ENCODE results near the gene KPNA3. TPM values are rescaled to one million over a fixed set of nuclear protein-coding genes. Genes with fewer than 3 reads are reported as not detected.

KPNA3 gene
- total RNA-seq, 2 donors from 2014 or later = 28.9 to 31.3 TPM

Other genes with a start within 250 kb of the KPNA3 start
- 1 to 10 TPM; 6.2 to 7.5 TPM for gene RCBTB1, start 207.1 kb downstream of the KPNA3 start, total RNA-seq
- gene ARL11, start 164.2 kb downstream of the KPNA3 start, total RNA-seq = 1 to 10 TPM in 1 of 2 donors, under 1 TPM in 1; 0.84 to 2.3 TPM
- gene EBPL, start 101.2 kb downstream of the KPNA3 start, total RNA-seq = 10 to 100 TPM; 50.0 to 77.6 TPM
- gene SPRYD7, start 143.7 kb upstream of the KPNA3 start, total RNA-seq = 10 to 100 TPM in 1 of 2 donors, 1 to 10 TPM in 1; 8.0 to 14.1 TPM
- gene TRIM13, start 204.4 kb upstream of the KPNA3 start, total RNA-seq = 10 to 100 TPM; 21.7 to 35.0 TPM
- gene KCNRG, start 222.8 kb upstream of the KPNA3 start, total RNA-seq = under 1 TPM; 0.30 to 0.40 TPM